Adipose tissue (tissue), 3 donors: ENCODE results near the gene SPATA24. TPM values are rescaled to one million over a fixed set of nuclear protein-coding genes. Genes with fewer than 3 reads are reported as not detected.
"Not testable (repeated sequence)": the region's sequence is repeated elsewhere in the genome, so short reads cannot be mapped to it uniquely, and the experiment has no call there.

Experiments used
- H3K27ac ChIP-seq: one replicate; pipeline ENCODE4 v1.5.1; 2013; ENCODE audit warnings: low read depth, low read length
- WGBS, 3 donors: extraction: QIAGEN DNeasy Blood & Tissue Kit; methylation state at CpG; one replicate each; pipeline ENCODE4 v1.1.7; 2013; 5-methylcytosine and 5-hydroxymethylcytosine counted together
- polyA plus RNA-seq, 3 donors: library from polyadenylated mRNA; stranded (reverse); fragments of 200-250 nt; gene quantifications; one replicate each; pipeline ENCODE4 v1.2.3, GENCODE V29; 2013
- donor health status: healthy with polysubstance abuse.
- donor health status: Bipolar disorder and iron deficiency.
- donor health status: healthy.

Gene SPATA24
- polyA plus RNA-seq, 3 donors: 4.1 to 8.5 (median 4.4) TPM

GRCh38 chr5:139419226-139420192 is 15.6 kb upstream of the SPATA24 start:
- 67 to 79% (median 69%) methylated on average over 9 of the region's 9 CpGs for WGBS, 3 donors
- no peak overlapping the region for H3K27ac ChIP-seq

GRCh38 chr5:139418793-139419192 is 14.9 kb upstream of the SPATA24 start:
- WGBS, 3 donors: 78 to 82% (median 81%) methylated on average over 1 of the region's 1 CpG

GRCh38 chr5:139417214-139417613 is 13.3 kb upstream of the SPATA24 start:
- 55 to 58% (median 55%) methylated on average over 4 of the region's 4 CpGs for WGBS, 3 donors
- no peak overlapping the region for H3K27ac ChIP-seq

More at GRCh38 chr5:139418793-139419192, 14.9 kb upstream of the SPATA24 start:
- H3K27ac ChIP-seq: no peak overlapping the region

- WGBS, 3 donors: 81 to 89% (median 82%) methylated on average over 9 of the region's 9 CpGs
Observed at GRCh38 chr5:139416651-139417050, 12.8 kb upstream of the SPATA24 start.

GRCh38 chr5:139415869-139416268 is 12.0 kb upstream of the SPATA24 start:
- no peak overlapping the region for H3K27ac ChIP-seq

More at GRCh38 chr5:139416651-139417050, 12.8 kb upstream of the SPATA24 start:
- H3K27ac ChIP-seq: no peak overlapping the region

GRCh38 chr5:139415221-139415861 is 11.5 kb upstream of the SPATA24 start:
- H3K27ac ChIP-seq: no peak overlapping the region
- 53 to 68% (median 64%) methylated on average over 8 of the region's 8 CpGs for WGBS, 3 donors

GRCh38 chr5:139414581-139415130 is 10.8 kb upstream of the SPATA24 start:
- 72 to 82% (median 79%) methylated on average over 9 of the region's 9 CpGs for WGBS, 3 donors
- no peak overlapping the region for H3K27ac ChIP-seq

- H3K27ac ChIP-seq: no peak overlapping the region
Observed at GRCh38 chr5:139413963-139414362, 10.1 kb upstream of the SPATA24 start.

GRCh38 chr5:139413153-139413552 is 9.3 kb upstream of the SPATA24 start:
- WGBS, 3 donors: 96 to 99% (median 98%) methylated on average over 6 of the region's 6 CpGs
- no peak overlapping the region for H3K27ac ChIP-seq

More at GRCh38 chr5:139413963-139414362, 10.1 kb upstream of the SPATA24 start:
- WGBS, 3 donors: 77 to 89% (median 83%) methylated on average over 6 of the region's 6 CpGs

- no peak overlapping the region for H3K27ac ChIP-seq
- WGBS, 3 donors: 68 to 82% (median 79%) methylated on average over 17 of the region's 17 CpGs
Observed at GRCh38 chr5:139410993-139411828, 7.3 kb upstream of the SPATA24 start.

- 74 to 78% (median 77%) methylated on average over 6 of the region's 6 CpGs for WGBS, 3 donors
- no peak overlapping the region for H3K27ac ChIP-seq
Observed at GRCh38 chr5:139410121-139410992, 6.5 kb upstream of the SPATA24 start.

GRCh38 chr5:139409116-139409515 is 5.2 kb upstream of the SPATA24 start:
- H3K27ac ChIP-seq: not testable (repeated sequence)
- 85 to 94% (median 89%) methylated on average over 5 of the region's 5 CpGs for WGBS, 3 donors

- 95 to 96% (median 95%) methylated on average over 7 of the region's 7 CpGs for WGBS, 3 donors
- no peak overlapping the region for H3K27ac ChIP-seq
Observed at GRCh38 chr5:139408191-139408590, 4.3 kb upstream of the SPATA24 start.

GRCh38 chr5:139407517-139407916 is 3.6 kb upstream of the SPATA24 start:
- H3K27ac ChIP-seq: no peak overlapping the region

- no peak overlapping the region for H3K27ac ChIP-seq
- 79 to 84% (median 82%) methylated on average over 2 of the region's 2 CpGs for WGBS, 3 donors
Observed at GRCh38 chr5:139406963-139407362, 3.1 kb upstream of the SPATA24 start.

GRCh38 chr5:139404484-139404840 is 573 bp upstream of the SPATA24 start:
- 58 to 66% (median 62%) methylated on average over 5 of the region's 5 CpGs for WGBS, 3 donors
- no peak overlapping the region for H3K27ac ChIP-seq

GRCh38 chr5:139403418-139403786 is 487 bp downstream of the SPATA24 start:
- 20 to 24% (median 21%) methylated on average over 7 of the region's 7 CpGs for WGBS, 3 donors
- H3K27ac ChIP-seq: no peak overlapping the region
